Immature natural killer cell (primary cell): Measurements from ENCODE around the gene SLC23A2. TPM values are rescaled to one million over a fixed set of nuclear protein-coding genes. Genes with fewer than 3 reads are reported as not detected.
A peak's percentile ranks its signal among the peaks of the same experiment; 100 is the strongest.

Experiments
- DNase-seq, 3 donors: peaks; one replicate each; pipeline ENCODE4 v3.0.0; 2022; ENCODE audit warnings: mixed read lengths in 1 of 3
- H3K27ac Mint-ChIP-seq, 6 donors: one replicate each; pipeline ENCODE4 v1.8.0; 2020; ENCODE audit warnings: mixed read lengths in 6 of 6, mild to moderate bottlenecking in 5 of 6, inconsistent platforms in 4 of 6, moderate library complexity in 3 of 6
- H3K27me3 Mint-ChIP-seq, 3 donors: one replicate each; pipeline ENCODE4 v1.8.0; 2020 to 2021; ENCODE audit warnings: low read depth in 3 of 3, mild to moderate bottlenecking in 3 of 3, mixed read lengths in 3 of 3, moderate library complexity in 3 of 3, inconsistent platforms in 1 of 3
- H3K36me3 Mint-ChIP-seq, 3 donors: one replicate each; pipeline ENCODE4 v1.8.0; 2020; ENCODE audit warnings: mixed read lengths in 3 of 3, inconsistent platforms in 2 of 3, mild to moderate bottlenecking in 2 of 3
- H3K4me1 Mint-ChIP-seq, 2 donors: one replicate each; pipeline ENCODE4 v1.8.0; 2020; ENCODE audit warnings: inconsistent platforms in 2 of 2, mild to moderate bottlenecking in 2 of 2, mixed read lengths in 2 of 2, moderate library complexity in 1 of 2
- H3K4me3 Mint-ChIP-seq, 5 donors: one replicate each; pipeline ENCODE4 v1.8.0; 2020; ENCODE audit warnings: mild to moderate bottlenecking in 5 of 5, mixed read lengths in 5 of 5, inconsistent platforms in 3 of 5, moderate library complexity in 3 of 5
- H3K9me3 Mint-ChIP-seq, 6 donors: one replicate each; pipeline ENCODE4 v1.8.0; 2020; ENCODE audit warnings: mild to moderate bottlenecking in 6 of 6, mixed read lengths in 6 of 6, inconsistent platforms in 4 of 6, moderate library complexity in 3 of 6
- polyA plus RNA-seq, 3 donors: library from polyadenylated mRNA; unstranded; fragments of 300-500 nt; fragmentation: Illumina TruSeq; gene quantifications; one replicate each; pipeline ENCODE4 v1.2.3, GENCODE V29; 2021

SLC23A2 gene
- polyA plus RNA-seq, 3 donors from 2014 or later, result 5.0 to 9.3 (median 5.1) TPM

DNA sequence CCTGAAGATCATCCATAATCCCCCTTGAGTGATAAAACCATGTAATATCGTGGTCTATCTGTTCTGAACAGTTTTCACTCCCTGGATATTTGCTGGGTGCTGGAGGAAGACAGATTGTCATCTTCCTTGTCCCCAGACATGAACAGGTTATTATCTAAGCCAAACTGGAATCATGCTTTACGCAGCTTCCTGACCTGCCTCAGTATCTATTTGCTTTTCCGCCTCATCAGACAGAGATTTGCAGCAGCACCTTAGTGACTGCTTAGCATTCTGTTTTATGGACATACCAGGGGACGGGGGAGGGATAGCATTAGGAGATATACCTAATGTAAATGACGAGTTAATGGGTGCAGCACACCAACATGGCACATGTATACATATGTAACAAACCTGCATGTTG lies 124.6 kb downstream of the SLC23A2 start:
- Mint-ChIP-seq H3K4me3 (no peak overlapping the region), H3K36me3 (peaks cover 22 to 50% (median 24%) of the 10 kb centered on the region in 3 donors), H3K4me1 (peaks cover 15 to 23% of the 10 kb centered on the region in 2 donors), H3K9me3 (no peaks in the 10 kb centered on the region), H3K27me3 (peaks cover 0 to 1% (median 0%) of the 10 kb centered on the region in 3 donors), H3K27ac (peak overlapping the region in 1 of 6 donors; percentile 57)
- DNase-seq, result no peak

DNA sequence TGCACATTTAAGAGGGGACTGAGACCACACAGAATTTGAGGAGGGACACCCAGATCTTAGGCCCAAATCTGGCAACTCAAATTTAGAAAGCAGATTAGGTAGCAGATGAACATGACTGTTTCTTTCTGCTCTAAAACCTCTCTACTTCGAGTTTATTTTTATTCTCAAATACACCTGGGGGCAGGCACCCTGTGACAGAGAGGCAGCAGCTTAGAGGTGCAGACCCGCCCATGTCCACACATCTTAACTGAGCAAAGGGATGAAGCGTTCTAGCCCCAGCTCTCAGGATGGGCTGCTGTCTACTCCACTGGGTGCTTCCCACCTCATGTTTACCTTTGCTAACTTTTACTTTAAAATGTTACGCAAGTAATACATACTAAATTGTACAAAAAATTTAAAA lies 125.0 kb downstream of the SLC23A2 start:
- no peak overlapping the region for H3K27ac Mint-ChIP-seq
- peaks cover 0 to 1% (median 0%) of the 10 kb centered on the region in 3 donors for H3K27me3 Mint-ChIP-seq
- H3K9me3 Mint-ChIP-seq, result no peaks in the 10 kb centered on the region
- H3K36me3 Mint-ChIP-seq, result peaks cover 22 to 50% (median 25%) of the 10 kb centered on the region in 3 donors
- DNase-seq, result no peak
- no peak overlapping the region for H3K4me3 Mint-ChIP-seq
- peaks cover 11 to 19% of the 10 kb centered on the region in 2 donors for H3K4me1 Mint-ChIP-seq

DNA sequence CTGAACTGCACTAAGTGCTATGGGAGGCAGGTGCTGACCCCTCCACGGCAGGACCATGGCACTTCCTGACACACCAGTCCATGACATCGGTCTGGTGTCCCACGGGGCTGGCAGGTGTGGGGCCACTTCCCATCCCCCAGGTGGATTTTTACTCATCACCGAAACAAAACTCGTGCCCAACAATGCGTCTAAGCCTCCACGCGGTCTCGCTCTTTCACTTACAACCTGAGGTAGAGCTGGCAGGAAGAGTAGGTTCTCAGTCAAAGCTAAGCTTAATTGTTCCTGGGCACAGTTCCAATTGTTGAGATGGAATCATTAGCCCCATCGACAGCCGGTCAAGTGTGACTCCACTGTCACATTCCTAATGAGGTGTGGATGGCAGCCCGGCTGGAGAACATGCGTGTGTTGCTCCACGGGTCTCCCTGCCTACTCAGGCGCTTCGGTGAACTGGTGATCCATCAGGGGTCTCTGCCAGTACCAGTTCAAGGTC lies 125.7 kb downstream of the SLC23A2 start:
- Mint-ChIP-seq H3K4me3 (no peak overlapping the region), H3K27me3 (peaks cover 0 to 1% (median 0%) of the 10 kb centered on the region in 3 donors), H3K36me3 (peaks cover 18 to 48% (median 24%) of the 10 kb centered on the region in 3 donors), H3K27ac (no peak overlapping the region), H3K9me3 (no peaks in the 10 kb centered on the region), H3K4me1 (peaks cover 4 to 12% of the 10 kb centered on the region in 2 donors)
- DNase-seq, result no peak

DNA sequence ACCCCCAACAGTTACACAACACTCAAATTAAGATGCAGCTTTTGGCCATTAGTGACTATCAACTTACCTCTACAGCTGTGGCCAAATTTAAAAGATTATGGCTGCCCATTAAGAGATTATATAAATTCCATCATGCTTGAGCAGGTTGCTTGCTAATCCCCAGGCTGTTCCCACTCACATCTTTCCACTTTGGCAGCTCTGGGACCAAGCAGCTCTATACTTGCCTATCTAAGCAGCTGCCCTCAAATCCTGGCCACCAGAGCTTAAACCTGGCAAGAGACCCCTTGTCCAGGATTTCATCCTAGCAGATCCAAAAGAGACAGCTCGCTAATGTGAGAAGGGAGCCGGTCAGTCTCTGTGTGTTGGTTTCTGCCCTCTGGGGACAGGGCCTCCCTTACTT lies 127.9 kb downstream of the SLC23A2 start:
- no peak overlapping the region for H3K27ac Mint-ChIP-seq

DNA sequence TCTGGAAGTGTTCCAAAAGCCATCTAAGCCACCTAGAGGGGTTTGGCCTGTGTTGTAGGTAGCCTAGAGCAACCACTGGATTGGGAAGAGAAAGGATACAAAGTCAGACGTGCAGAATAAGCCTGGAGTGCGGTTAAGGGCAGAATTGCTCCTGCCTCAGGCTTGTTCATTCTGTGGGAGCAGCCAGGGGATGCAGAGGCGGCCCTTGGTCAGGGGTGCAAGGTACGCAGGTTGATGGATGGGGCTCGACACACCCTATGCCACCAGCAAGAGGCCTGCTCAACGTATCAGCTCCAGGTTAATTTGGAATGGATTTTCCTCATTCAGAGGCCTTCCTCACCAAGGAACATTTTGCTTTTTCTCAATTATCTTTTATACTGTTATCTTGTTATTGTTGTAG lies 129.8 kb downstream of the SLC23A2 start:
- Mint-ChIP-seq H3K36me3 (peaks cover 23 to 51% (median 27%) of the 10 kb centered on the region in 3 donors), H3K9me3 (no peaks in the 10 kb centered on the region), H3K27me3 (peaks cover 0 to 4% (median 0%) of the 10 kb centered on the region in 3 donors), H3K4me3 (no peak overlapping the region), H3K27ac (no peak overlapping the region), H3K4me1 (peaks cover 0 to 3% of the 10 kb centered on the region in 2 donors)
- no peak for DNase-seq

More for the DNA sequence above, 127.9 kb downstream of the SLC23A2 start:
- Mint-ChIP-seq H3K27me3 (no peaks in the 10 kb centered on the region), H3K9me3 (no peaks in the 10 kb centered on the region), H3K36me3 (peaks cover 19 to 47% (median 23%) of the 10 kb centered on the region in 3 donors), H3K4me1 (no peaks in the 10 kb centered on the region), H3K4me3 (no peak overlapping the region)
- DNase-seq, result no peak

DNA sequence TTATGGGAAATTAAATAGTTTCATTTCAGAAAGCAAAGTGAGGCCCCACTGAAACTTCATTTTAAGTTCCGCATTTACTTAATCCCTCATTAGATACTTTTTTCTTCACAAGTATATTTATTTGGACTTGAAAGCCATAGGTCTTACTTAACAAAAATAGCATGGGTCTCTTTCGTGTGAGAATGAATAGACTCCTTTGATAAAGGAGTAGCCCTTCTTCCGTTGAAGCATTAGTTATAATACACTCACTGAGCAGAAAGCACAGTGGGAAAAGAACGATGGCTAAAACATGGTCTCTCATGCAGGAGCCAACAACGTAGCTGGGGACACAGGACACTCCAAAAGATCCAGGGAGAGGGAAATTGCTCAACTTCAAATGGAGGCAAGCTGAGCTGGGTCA lies 130.4 kb downstream of the SLC23A2 start:
- no peaks in the 10 kb centered on the region for H3K9me3 Mint-ChIP-seq
- no peak for DNase-seq
- H3K27ac Mint-ChIP-seq, result peak overlapping the region in 1 of 6 donors; percentile 40
- no peak overlapping the region for H3K4me3 Mint-ChIP-seq
- peaks cover 23 to 48% (median 27%) of the 10 kb centered on the region in 3 donors for H3K36me3 Mint-ChIP-seq
- H3K4me1 Mint-ChIP-seq, result peaks cover 0 to 3% of the 10 kb centered on the region in 2 donors
- peaks cover 0 to 4% (median 0%) of the 10 kb centered on the region in 3 donors for H3K27me3 Mint-ChIP-seq

DNA sequence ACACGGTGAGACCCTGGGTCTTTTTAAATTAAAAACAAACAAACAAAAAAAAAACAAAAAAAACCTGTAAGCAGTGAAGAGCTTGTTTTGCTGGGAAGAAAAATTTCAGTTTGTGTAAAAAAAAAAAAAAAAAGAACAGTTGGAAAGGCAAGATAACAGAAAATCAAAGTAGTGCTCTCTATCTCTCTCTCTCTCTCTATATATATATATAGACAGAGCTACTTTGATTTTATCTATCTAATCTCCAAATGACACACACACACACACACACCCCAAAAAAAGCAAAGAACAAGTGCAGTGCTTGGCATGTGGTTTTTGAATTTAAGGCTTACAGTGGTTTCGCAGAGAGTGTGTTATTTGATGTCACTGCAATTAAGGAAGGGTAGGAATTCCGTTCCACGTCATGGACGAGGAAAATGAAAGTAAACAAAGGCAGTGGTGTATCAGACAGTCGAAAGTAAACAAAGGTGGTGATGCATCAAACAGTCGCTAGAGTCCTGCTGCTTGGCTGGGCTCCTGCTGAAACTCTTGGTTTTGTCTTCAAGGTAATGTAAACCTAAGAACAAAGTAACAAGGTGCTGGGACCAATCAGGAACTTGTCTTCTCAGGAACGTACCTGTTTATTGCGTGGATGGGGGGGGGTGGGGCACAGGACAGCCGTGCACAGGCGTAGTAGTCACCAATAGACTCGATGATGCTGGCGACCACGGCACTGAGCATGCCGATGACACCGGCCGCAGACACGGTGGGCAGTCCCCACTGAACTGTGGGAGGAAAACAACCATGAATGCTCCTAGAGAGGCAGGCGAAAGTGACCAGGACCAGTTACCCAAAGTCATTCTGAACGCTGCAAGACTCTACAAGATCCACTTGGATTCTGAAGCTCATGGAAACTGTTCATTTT lies 131.8 kb downstream of the SLC23A2 start:
- no peaks in the 10 kb centered on the region for H3K9me3 Mint-ChIP-seq
- DNase-seq, result no peak
- no peak overlapping the region for H3K4me3 Mint-ChIP-seq
- H3K27ac Mint-ChIP-seq, result peak overlapping the region in 2 of 6 donors; percentile 44 to 45
- peaks cover 0 to 4% (median 0%) of the 10 kb centered on the region in 3 donors for H3K27me3 Mint-ChIP-seq
- H3K36me3 Mint-ChIP-seq, result peaks cover 25 to 50% (median 29%) of the 10 kb centered on the region in 3 donors
- peaks cover 0 to 3% of the 10 kb centered on the region in 2 donors for H3K4me1 Mint-ChIP-seq

DNA sequence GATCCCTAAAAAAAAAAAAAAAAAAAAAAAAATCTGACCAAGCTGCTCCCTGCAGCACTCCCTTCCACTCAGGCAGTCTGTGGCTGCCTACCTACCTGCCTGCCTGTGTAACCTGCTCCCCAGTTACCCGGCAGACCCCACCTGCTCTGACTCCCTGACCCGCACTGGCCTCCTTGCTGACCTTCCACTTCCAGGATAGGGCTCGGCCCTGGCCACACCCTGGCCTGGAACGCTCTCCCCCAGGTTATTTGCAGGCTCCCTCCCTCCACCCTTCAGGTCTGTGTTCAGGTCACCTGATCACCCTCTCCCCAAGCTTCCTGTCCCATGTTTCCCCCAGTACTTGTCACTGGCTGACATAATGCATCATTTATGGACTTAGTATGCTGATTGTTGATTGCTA lies 134.3 kb downstream of the SLC23A2 start:
- Mint-ChIP-seq H3K4me3 (no peak overlapping the region), H3K36me3 (peaks cover 18 to 38% (median 20%) of the 10 kb centered on the region in 3 donors)
- no peak for DNase-seq

DNA sequence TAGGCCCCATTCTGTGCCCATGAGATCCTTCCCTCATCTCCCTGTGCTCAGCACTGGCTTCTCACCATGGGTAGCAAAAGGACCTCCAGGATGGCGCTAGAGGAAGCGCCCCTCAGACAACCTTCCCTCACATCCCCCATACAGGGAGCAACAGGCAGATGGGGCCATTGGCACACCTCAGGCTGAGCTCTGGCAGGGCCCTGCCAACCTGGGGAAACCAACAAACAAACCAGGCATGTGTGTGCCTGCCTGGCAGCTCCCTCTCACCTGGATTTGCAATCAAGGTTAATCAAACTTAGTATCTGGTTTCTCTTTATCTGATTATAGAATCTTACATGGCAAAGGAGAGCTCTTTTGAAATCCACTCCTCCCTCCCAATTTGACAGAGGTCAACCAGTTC lies 134.9 kb downstream of the SLC23A2 start:
- Mint-ChIP-seq H3K36me3 (peaks cover 20 to 44% (median 26%) of the 10 kb centered on the region in 3 donors), H3K27ac (no peak overlapping the region)

More for the DNA sequence above, 134.3 kb downstream of the SLC23A2 start:
- Mint-ChIP-seq H3K27me3 (peaks cover 0 to 4% (median 2%) of the 10 kb centered on the region in 3 donors), H3K4me1 (peaks cover 0 to 3% of the 10 kb centered on the region in 2 donors), H3K9me3 (no peaks in the 10 kb centered on the region), H3K27ac (no peak overlapping the region)

DNA sequence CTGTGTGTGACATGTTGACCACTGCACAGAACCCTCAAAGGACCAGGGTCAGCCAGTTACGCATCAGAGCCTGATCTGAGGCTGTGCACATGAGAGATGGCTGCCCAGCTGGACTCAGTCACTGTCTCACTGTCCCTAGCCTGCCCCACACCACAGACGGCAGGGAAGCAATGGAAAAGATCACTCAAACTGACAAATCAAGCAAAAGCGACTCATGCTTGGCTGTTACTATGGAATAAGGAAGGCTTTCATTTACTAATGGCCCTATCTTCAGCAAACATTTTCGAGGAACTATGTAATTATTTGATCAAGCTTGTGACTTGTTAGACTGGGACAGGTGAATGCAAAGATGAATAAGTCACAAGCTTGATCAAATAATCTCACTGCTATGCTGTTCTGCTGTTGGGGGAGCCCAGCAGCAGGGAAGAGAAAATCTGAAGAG lies 137.0 kb downstream of the SLC23A2 start:
- peaks cover 29 to 50% (median 32%) of the 10 kb centered on the region in 3 donors for H3K36me3 Mint-ChIP-seq
- DNase-seq, result no peak
- no peaks in the 10 kb centered on the region for H3K9me3 Mint-ChIP-seq
- H3K4me1 Mint-ChIP-seq, result peaks cover 0 to 3% of the 10 kb centered on the region in 2 donors
- H3K27ac Mint-ChIP-seq, result no peak overlapping the region
- H3K27me3 Mint-ChIP-seq, result peaks cover 0 to 4% (median 2%) of the 10 kb centered on the region in 3 donors
- no peak overlapping the region for H3K4me3 Mint-ChIP-seq

More for the DNA sequence above, 134.9 kb downstream of the SLC23A2 start:
- H3K4me1 Mint-ChIP-seq, result peaks cover 0 to 3% of the 10 kb centered on the region in 2 donors
- DNase-seq, result no peak
- no peak overlapping the region for H3K4me3 Mint-ChIP-seq
- H3K9me3 Mint-ChIP-seq, result no peaks in the 10 kb centered on the region
- peaks cover 0 to 4% (median 2%) of the 10 kb centered on the region in 3 donors for H3K27me3 Mint-ChIP-seq

DNA sequence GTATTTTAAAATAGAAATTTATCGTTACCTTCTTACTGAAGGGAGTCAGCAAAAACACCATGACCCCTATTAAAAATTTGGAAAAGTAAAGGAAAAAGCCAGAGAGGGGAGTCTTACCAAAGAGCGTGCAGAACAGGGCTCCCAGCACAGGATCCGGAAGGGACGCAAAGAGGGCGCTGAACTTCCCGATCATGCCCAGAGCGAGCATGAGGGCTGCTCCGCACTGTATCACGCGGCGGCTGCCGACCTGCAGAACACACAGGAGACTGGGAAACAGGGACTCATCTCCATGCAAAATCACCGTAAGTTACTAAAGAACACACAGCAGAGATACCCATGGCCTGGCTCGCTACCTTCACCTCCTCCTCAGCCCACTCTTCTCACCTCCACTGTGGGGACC lies 138.6 kb downstream of the SLC23A2 start:
- DNase-seq, result no peak
- Mint-ChIP-seq H3K36me3 (peaks cover 33 to 59% (median 37%) of the 10 kb centered on the region in 3 donors), H3K9me3 (no peaks in the 10 kb centered on the region), H3K27ac (no peak overlapping the region), H3K27me3 (peaks cover 0 to 4% (median 2%) of the 10 kb centered on the region in 3 donors), H3K4me3 (no peak overlapping the region), H3K4me1 (peaks cover 0 to 3% of the 10 kb centered on the region in 2 donors)

DNA sequence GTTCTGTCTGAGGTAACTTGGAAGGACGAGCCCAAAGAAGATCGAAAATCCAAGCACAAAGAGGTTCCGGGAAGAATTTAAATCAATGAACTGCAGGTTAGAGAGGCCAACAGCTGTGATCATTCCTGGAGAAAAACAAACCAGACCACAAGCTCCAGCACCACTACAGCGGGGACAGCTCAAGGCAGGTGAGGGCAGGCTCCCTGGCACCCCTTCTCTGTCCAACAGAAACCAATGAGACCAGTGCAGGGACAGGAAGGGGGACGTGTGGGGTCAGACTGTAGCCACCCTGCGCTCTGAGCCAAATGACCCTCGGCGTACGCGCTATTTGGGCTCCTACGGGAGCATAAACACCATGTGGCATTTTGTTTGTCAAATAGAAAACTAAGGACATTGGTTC lies 139.3 kb downstream of the SLC23A2 start:
- H3K27me3 Mint-ChIP-seq, result peaks cover 0 to 2% (median 2%) of the 10 kb centered on the region in 3 donors
- H3K27ac Mint-ChIP-seq, result peak overlapping the region in 1 of 6 donors; percentile 8
- H3K4me3 Mint-ChIP-seq, result no peak overlapping the region
- DNase-seq, result no peak
- peaks cover 33 to 58% (median 44%) of the 10 kb centered on the region in 3 donors for H3K36me3 Mint-ChIP-seq
- H3K4me1 Mint-ChIP-seq, result no peaks in the 10 kb centered on the region
- H3K9me3 Mint-ChIP-seq, result no peaks in the 10 kb centered on the region

DNA sequence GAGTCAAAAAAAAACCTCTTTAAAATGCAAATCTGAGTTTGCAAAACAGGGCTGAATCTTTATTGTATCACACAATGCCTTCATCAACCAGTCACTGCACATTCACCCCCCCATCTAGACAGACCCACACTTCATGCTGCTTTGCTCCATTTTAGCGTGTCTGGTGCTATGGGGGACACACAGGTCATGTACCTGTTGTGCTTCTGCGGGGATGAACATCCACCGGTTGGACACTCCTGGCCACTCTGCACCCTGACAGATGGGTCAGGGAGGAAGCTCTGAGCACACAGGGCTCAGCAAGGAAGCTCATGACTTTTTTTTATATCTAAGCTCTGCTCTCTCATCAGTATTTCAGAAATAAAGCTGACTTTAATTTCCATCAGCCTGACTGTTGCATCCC lies 143.3 kb downstream of the SLC23A2 start:
- Mint-ChIP-seq H3K27ac (no peak overlapping the region), H3K9me3 (no peaks in the 10 kb centered on the region), H3K4me3 (no peak overlapping the region), H3K4me1 (no peaks in the 10 kb centered on the region), H3K27me3 (peaks cover 0 to 1% (median 1%) of the 10 kb centered on the region in 3 donors), H3K36me3 (peaks cover 42 to 67% (median 43%) of the 10 kb centered on the region in 3 donors)
- no peak for DNase-seq
